VCaP (cell line): ENCODE results near the gene OR52E1.

Source experiments
- H3K27ac ChIP-seq: fragments of 450-650 bp; 2 replicates; pipeline ENCODE4 v1.5.1; 2017
- TF ChIP-seq, protein P1 (sequence below): fragments of 450-650 bp; conservative IDR thresholded peaks from 2 replicates; pipeline ENCODE4 v1.5.1; 2017; ENCODE audit warnings: mild to moderate bottlenecking, moderate library complexity

Gene OR52E1

DNA sequence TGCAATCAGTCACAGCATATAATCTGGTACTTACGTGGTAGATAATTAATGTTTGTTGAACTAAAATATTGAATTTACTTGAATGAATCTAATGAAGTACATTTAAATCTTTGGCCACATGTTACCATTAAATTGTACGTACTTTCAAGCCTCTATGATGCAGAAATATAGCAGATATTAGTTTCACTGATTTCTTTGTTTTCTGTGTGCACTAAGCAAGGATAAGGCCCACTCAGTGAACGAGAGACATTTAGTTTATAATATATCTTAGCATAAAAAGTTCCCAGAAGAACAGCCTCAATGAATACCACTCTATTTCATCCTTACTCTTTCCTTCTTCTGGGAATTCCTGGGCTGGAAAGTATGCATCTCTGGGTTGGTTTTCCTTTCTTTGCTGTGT lies at the start of gene OR52E1:
TSS of gene OR52E1 (plus strand) at position 301 of the 400 bp plus-strand sequence.
- TF ChIP-seq, protein P1, sequence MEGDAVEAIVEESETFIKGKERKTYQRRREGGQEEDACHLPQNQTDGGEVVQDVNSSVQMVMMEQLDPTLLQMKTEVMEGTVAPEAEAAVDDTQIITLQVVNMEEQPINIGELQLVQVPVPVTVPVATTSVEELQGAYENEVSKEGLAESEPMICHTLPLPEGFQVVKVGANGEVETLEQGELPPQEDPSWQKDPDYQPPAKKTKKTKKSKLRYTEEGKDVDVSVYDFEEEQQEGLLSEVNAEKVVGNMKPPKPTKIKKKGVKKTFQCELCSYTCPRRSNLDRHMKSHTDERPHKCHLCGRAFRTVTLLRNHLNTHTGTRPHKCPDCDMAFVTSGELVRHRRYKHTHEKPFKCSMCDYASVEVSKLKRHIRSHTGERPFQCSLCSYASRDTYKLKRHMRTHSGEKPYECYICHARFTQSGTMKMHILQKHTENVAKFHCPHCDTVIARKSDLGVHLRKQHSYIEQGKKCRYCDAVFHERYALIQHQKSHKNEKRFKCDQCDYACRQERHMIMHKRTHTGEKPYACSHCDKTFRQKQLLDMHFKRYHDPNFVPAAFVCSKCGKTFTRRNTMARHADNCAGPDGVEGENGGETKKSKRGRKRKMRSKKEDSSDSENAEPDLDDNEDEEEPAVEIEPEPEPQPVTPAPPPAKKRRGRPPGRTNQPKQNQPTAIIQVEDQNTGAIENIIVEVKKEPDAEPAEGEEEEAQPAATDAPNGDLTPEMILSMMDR: no peak
- no peak within 1 kb of the TSS for H3K27ac ChIP-seq

DNA sequence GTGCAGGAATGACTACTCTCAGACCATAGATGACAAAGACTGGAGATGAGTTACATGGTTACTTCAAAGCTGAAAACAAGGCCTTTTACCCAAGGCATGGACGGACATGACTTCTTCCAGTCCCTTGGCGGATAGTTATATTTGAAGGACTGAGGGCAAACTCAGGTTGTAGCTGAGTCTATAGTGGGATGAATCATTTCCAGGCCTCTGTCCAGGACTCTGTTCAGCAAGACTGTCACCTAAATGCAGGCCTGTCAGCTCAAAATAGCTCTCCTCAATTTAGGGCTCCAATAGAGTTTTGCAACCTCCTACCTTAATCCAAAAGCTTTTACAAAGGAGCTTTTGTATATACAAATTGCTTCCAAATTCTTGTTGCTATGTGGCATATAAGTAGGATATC lies 47.4 kb upstream of the OR52E1 start:
- TF ChIP-seq, protein P1: no peak
- no peak overlapping the region for H3K27ac ChIP-seq

DNA sequence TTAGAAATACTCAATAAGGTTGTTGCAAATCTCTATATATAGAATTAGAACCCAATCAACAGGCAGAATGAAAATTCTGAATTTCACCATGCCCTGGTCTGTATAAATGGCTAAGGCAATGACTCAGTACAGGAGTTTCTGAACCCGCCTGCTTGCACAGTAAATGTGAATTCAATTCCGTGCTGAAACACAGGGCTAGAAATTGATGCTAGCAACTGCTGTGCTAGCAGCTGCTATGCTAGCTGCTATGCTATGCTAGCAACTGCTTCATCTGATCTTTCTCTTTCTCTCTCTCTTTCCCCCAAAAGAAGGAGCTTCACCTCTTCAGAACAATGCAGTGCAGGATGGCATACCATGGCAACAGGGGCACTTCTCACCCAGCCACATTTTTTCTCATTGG lies 32.7 kb upstream of the OR52E1 start:
- no peak overlapping the region for H3K27ac ChIP-seq
- TF ChIP-seq, protein P1: no peak

DNA sequence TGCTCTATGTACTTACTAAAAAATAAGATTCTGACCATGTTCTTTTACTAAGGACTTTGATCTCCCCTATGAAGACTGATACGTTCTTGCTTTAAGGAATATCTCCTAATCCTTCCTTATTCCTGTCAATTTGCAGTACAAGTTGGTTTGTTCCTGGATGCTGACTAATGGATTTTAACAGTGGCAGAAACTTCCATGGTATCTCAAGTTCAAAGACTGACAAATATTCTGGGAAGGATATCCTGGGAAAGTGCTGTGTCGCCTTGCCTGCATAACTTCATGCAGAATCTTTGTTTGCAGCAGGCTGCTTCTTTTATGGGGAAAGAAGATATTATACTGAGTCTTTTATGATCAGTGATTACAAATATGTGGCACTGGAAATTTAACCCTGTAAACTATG lies 31.4 kb upstream of the OR52E1 start:
- no peak overlapping the region for H3K27ac ChIP-seq
- TF ChIP-seq, protein P1: no peak

DNA sequence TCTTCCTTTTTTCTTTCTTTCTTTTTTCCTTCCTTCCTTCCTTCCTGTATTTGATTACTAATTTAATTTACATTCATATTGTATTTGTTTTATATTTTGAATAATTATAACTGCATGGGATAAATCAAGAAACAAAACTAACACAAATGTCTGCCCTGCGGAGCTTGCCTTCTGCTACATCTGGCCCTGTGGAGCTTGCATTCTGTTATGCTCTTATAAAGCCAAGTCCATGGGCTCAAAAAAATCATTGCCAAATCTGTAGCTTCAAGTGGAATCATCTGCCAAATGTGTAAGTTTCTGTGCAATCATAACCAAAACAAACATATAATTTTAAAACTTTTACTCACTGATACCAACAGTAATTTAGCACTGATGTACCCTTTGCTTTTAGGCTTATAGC lies 31.0 kb upstream of the OR52E1 start:
- H3K27ac ChIP-seq: no peak overlapping the region
- TF ChIP-seq, protein P1: no peak

DNA sequence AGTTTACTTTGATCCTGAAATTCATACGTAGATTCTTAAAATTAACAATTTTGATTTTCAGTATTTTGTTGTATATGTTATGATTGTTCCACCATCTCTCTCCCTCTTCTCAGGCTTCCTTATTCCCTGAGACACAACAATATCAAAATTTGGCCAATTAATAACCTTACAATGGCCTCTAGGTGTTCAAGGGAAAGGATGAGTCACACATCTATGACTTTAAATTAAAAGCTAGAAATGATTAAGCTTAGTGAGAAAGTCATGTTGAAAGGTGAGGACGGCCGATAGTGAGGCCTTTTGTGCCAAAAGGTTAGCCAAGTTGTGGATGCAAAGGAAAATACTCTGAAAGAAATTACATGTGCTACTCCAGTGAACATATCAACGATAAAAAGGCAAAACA lies 28.5 kb upstream of the OR52E1 start:
- TF ChIP-seq, protein P1: no peak
- no peak overlapping the region for H3K27ac ChIP-seq

DNA sequence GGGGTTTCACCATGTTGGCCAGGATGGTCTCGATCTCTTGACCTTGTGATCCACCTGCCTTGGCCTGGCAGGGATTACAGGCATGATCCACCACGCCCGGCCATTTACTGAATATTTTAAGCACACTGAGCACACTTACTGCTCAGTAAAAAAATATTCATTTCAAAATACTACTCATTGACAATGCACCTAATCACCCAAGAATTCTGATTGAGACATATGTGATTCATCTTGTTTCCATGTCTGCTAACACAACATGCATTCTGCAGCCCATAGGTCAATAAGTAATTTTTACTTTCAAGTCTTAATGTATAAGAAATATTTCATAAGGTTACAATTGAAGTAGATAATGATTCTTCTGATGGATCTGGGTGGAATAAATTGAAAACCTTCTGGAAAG lies 27.3 kb upstream of the OR52E1 start:
- TF ChIP-seq, protein P1: no peak
- no peak overlapping the region for H3K27ac ChIP-seq

- TF ChIP-seq, protein P1: no peak
These were observed 26.0 kb upstream of the OR52E1 start for GRCh38 chr11:5043380-5043779.

More at GRCh38 chr11:5043380-5043779, 26.0 kb upstream of the OR52E1 start:
- no peak overlapping the region for H3K27ac ChIP-seq
